HCT116 (cell line): ENCODE measurements around the gene CNTNAP2. TPM values are rescaled to one million over a fixed set of nuclear protein-coding genes. Genes with fewer than 3 reads are reported as not detected.

Experiments used
- ATAC-seq: fragments of 200-7000 bp; cut with Tn5 transposase; 2 replicates; pipeline ENCODE4 v1.9.1; 2020; ENCODE audit warnings: mild to moderate bottlenecking, moderate library complexity
- BruUV-seq: library from RNA; stranded (reverse); fragments of 400-500 nt; replicated peaks from 2 replicates; lab custom pipeline; 2021; lab: Mats Ljungman, UMichigan
- CTCF ChIA-PET: fragments of 300-600 bp; sonication (Branson Sonifier 250); formaldehyde crosslinking; loops from one replicate; lab custom pipeline; 2021; ENCODE audit warnings: antibody characterized with exemption; lab: Charles Lee
- POLR2A ChIA-PET: fragments of 300-600, 350-600 bp; sonication (Branson Sonifier 250); formaldehyde crosslinking; loops from one replicate; lab custom pipeline; 2021; ENCODE audit warnings: antibody characterized with exemption; lab: Charles Lee
- RAD21 ChIA-PET, 2 experiments: fragments of 300-600 bp; sonication (Branson Sonifier 250); formaldehyde crosslinking; loops; one replicate each; lab custom pipeline; 2023; ENCODE audit warnings: low total read pairs in 2 of 2; ENCODE audit not compliant: uncharacterized antibody in 2 of 2, unreplicated experiment in 2 of 2, low non-redundant PET in 1 of 2; lab: Charles Lee
- DNase-seq: peaks from one replicate; pipeline ENCODE4 v3.0.0-alpha.2; 2010; ENCODE audit warnings: low read depth, low spot score
- H2AFZ ChIP-seq: fragments of 200-600 bp; shearing (Covaris generic), sonication (generic); 2 replicates; pipeline ENCODE4 v1.6.1; 2017; ENCODE audit warnings: low read depth, mixed run types, mixed read lengths, antibody characterized with exemption, low read length; ENCODE audit not compliant: poor library complexity, severe bottlenecking
- H3K27ac ChIP-seq: 2 replicates; pipeline ENCODE4 v1.5.1; 2012; ENCODE audit warnings: low read depth, low read length
- H3K27me3 ChIP-seq: fragments of 200-600 bp; sonication (generic); 2 replicates; pipeline ENCODE4 v1.6.1; 2016; ENCODE audit warnings: mixed run types, low read length, mixed read lengths; ENCODE audit not compliant: insufficient read depth
- H3K36me3 ChIP-seq, 2 experiments: fragments of 200-500 bp in 1 of 2; fragments of 200-600 bp in 1 of 2; sonication (Bioruptor generic) in 1 of 2; sonication (generic) in 1 of 2; 2 replicates each; pipeline versions ENCODE4 v1.5.1 to v1.6.1; 2014 to 2016; ENCODE audit warnings: low read length in 2 of 2, inconsistent platforms in 1 of 2, mixed read lengths in 1 of 2, mixed run types in 1 of 2; ENCODE audit not compliant: insufficient read depth in 2 of 2, control insufficient read depth in 1 of 2
- H3K4me1 ChIP-seq, 2 experiments: fragments of 200-600 bp in 1 of 2; sonication (generic) in 1 of 2; 2 replicates each; pipeline versions ENCODE4 v1.5.1 to v1.6.1; 2012 to 2017; ENCODE audit warnings: low read length in 2 of 2, inconsistent platforms in 1 of 2, mild to moderate bottlenecking in 1 of 2, mixed read lengths in 1 of 2, mixed run types in 1 of 2, moderate library complexity in 1 of 2; ENCODE audit not compliant: insufficient read depth in 2 of 2, control insufficient read depth in 1 of 2
- H3K4me2 ChIP-seq: fragments of 200-600 bp; sonication (generic); 2 replicates; pipeline ENCODE4 v1.6.1; 2017; ENCODE audit warnings: mixed run types, low read length, mixed read lengths
- H3K4me3 ChIP-seq, 2 experiments: fragments of 200-600 bp in 1 of 2; sonication (generic) in 1 of 2; replicated peaks in 1 of 2; 2 replicates each; pipeline ENCODE4 v1.5.1; 2011 to 2016; ENCODE audit warnings: low read length in 2 of 2, control low read depth in 1 of 2, low read depth in 1 of 2, mild to moderate bottlenecking in 1 of 2, mixed read lengths in 1 of 2, mixed run types in 1 of 2
- H3K79me2 ChIP-seq: fragments of 200-600 bp; sonication (generic); 2 replicates; pipeline ENCODE4 v1.6.1; 2017; ENCODE audit warnings: mild to moderate bottlenecking, mixed run types, low read length, moderate library complexity, mixed read lengths; ENCODE audit not compliant: insufficient read depth
- H3K9ac ChIP-seq: fragments of 200-600 bp; sonication (generic); 2 replicates; pipeline ENCODE4 v1.6.1; 2016; ENCODE audit warnings: low read length, mixed read lengths
- H3K9me2 ChIP-seq: fragments of 200-600 bp; sonication (generic), shearing (Covaris generic); 2 replicates; pipeline ENCODE4 v1.6.1; 2017; ENCODE audit warnings: mixed run types, mild to moderate bottlenecking, moderate library complexity; ENCODE audit not compliant: insufficient read depth
- H3K9me3 ChIP-seq, 2 experiments: fragments of 200-500 bp in 1 of 2; fragments of 200-600 bp in 1 of 2; sonication (Bioruptor generic) in 1 of 2; sonication (generic) in 1 of 2; 2 replicates each; pipeline ENCODE4 v1.6.1; 2014 to 2017; ENCODE audit warnings: low read length in 2 of 2, mixed read lengths in 2 of 2, inconsistent platforms in 1 of 2, low read depth in 1 of 2, mild to moderate bottlenecking in 1 of 2, mixed run types in 1 of 2, moderate library complexity in 1 of 2; ENCODE audit not compliant: control insufficient read depth in 1 of 2, insufficient read depth in 1 of 2
- H4K20me1 ChIP-seq: fragments of 200-600 bp; sonication (generic), shearing (Covaris generic); 2 replicates; pipeline ENCODE4 v1.6.1; 2017; ENCODE audit warnings: mixed run types, mild to moderate bottlenecking, moderate library complexity; ENCODE audit not compliant: insufficient read depth
- ATF3 ChIP-seq: IDR thresholded peaks from 2 replicates; pipeline ENCODE4 v1.6.1; 2012
- CBX3 ChIP-seq: IDR thresholded peaks from 2 replicates; pipeline ENCODE4 v1.6.1; 2012; ENCODE audit warnings: low read depth
- ELF1 ChIP-seq: IDR thresholded peaks from 2 replicates; pipeline ENCODE4 v1.6.1; 2012; ENCODE audit warnings: low read depth, borderline replicate concordance
- EZH2 ChIP-seq: fragments of 200-600 bp; sonication (generic); IDR thresholded peaks from 2 replicates; pipeline ENCODE4 v1.6.1; 2017; ENCODE audit warnings: antibody characterized with exemption, mixed run types
- EZH2phosphoT487 ChIP-seq: fragments of 200-600 bp; IDR thresholded peaks from 2 replicates; pipeline ENCODE4 v1.6.1; 2018; ENCODE audit warnings: antibody characterized with exemption, borderline replicate concordance
- JUND ChIP-seq: IDR thresholded peaks from 2 replicates; pipeline ENCODE4 v1.6.1; 2012
- POLR2AphosphoS5 ChIP-seq: IDR thresholded peaks from 2 replicates; pipeline ENCODE4 v1.6.1; 2011; ENCODE audit warnings: mild to moderate bottlenecking, low read depth, low read length, moderate library complexity
- RAD21 ChIP-seq: IDR thresholded peaks from 2 replicates; pipeline ENCODE4 v1.6.1; 2012; ENCODE audit warnings: low read depth, mild to moderate bottlenecking
- TCF7L2 ChIP-seq: IDR thresholded peaks from 2 replicates; pipeline ENCODE4 v1.7.0; 2011; ENCODE audit warnings: borderline replicate concordance, inconsistent platforms; ENCODE audit not compliant: insufficient read depth, insufficient read length; ENCODE audit errors: extremely low read depth
- intact Hi-C: fragments of 100-400 bp; cut with micrococcal nuclease; formaldehyde crosslinking; loops from 2 replicates; pipeline ENCODE4 v1.10.0; 2022
- total RNA-seq: library from RNA; stranded (reverse); gene quantifications from one replicate; pipeline ENCODE4 v1.2.1, GENCODE V29; 2021; ENCODE audit not compliant: unreplicated experiment
- TF ChIP-seq, protein P1 (sequence below), 3 experiments: fragments of 200-600 bp in 1 of 3; sonication (generic) in 1 of 3; IDR thresholded peaks in 2 of 3; conservative IDR thresholded peaks in 1 of 3; 2 replicates each; pipeline ENCODE4 v1.5.1; 2012 to 2017; ENCODE audit warnings: low read depth in 2 of 3, low read length in 2 of 3, antibody characterized with exemption in 1 of 3, borderline replicate concordance in 1 of 3, control low read depth in 1 of 3, mild to moderate bottlenecking in 1 of 3, mixed read lengths in 1 of 3, mixed run types in 1 of 3, moderate library complexity in 1 of 3; ENCODE audit not compliant: insufficient read depth in 1 of 3
- TF ChIP-seq, protein P2 (sequence below): IDR thresholded peaks from 2 replicates; pipeline ENCODE4 v1.6.1; 2012

The CNTNAP2 gene
- total RNA-seq, 1 experiment from 2014 or later = 0.37 TPM

- POLR2A ChIA-PET = no interaction called here
- Histone ChIP-seq H2AFZ (peak overlapping the region; percentile 14), H3K27me3 (no peaks in the 10 kb centered on the region), H3K36me3 (no peaks in the 10 kb centered on the region), H4K20me1 (no peaks in the 10 kb centered on the region), H3K4me3 (no peak overlapping the region), H3K4me1 (peaks cover 0 to 6% of the 10 kb centered on the region in 2 experiments; a peak in 1 of 4 replicates), H3K9ac (no peak overlapping the region), H3K27ac (no peak overlapping the region), H3K9me3 (no peaks in the 10 kb centered on the region), H3K9me2 (no peaks in the 10 kb centered on the region), H3K79me2 (no peaks in the 10 kb centered on the region), H3K4me2 (peak overlapping the region; percentile 31)
- peak; percentile 31 for DNase-seq
- intact Hi-C loops = no loop called here
- CTCF ChIA-PET = interaction anchor here (1.0 to 1.5 kb wide), 7 partner anchors 21 to 704 kb away, joined by 3 to 5 read pairs (median 4); no protein-coding TSS in a partner anchor
- no TSS peak for BruUV-seq
- ATAC-seq = peak; percentile 90
- RAD21 ChIA-PET = no interaction called here
- peak; percentile 71 for TF ChIP-seq RAD21
- no peak for TF ChIP-seq JUND
- TF ChIP-seq, protein P1, sequence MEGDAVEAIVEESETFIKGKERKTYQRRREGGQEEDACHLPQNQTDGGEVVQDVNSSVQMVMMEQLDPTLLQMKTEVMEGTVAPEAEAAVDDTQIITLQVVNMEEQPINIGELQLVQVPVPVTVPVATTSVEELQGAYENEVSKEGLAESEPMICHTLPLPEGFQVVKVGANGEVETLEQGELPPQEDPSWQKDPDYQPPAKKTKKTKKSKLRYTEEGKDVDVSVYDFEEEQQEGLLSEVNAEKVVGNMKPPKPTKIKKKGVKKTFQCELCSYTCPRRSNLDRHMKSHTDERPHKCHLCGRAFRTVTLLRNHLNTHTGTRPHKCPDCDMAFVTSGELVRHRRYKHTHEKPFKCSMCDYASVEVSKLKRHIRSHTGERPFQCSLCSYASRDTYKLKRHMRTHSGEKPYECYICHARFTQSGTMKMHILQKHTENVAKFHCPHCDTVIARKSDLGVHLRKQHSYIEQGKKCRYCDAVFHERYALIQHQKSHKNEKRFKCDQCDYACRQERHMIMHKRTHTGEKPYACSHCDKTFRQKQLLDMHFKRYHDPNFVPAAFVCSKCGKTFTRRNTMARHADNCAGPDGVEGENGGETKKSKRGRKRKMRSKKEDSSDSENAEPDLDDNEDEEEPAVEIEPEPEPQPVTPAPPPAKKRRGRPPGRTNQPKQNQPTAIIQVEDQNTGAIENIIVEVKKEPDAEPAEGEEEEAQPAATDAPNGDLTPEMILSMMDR (IDR thresholded peaks at IDR 0.05 in 2 of 3, conservative IDR thresholded peaks at IDR 0.05 in 1 of 3; ENCODE audit: borderline replicate concordance in 1 of 3, insufficient read depth in 1 of 3, low read depth in 2 of 3, low read length in 2 of 3) = peak; percentile 57 to 97 (median 90)
- TF ChIP-seq ELF1 = no peak
Measured at GRCh38 chr7:148262721-148263229, 2146.2 kb downstream of the CNTNAP2 start.

- H3K9me3 ChIP-seq = no peaks in the 10 kb centered on the region
- DNase-seq (peak; percentile 24), ATAC-seq (peak; percentile 64)
- H4K20me1 ChIP-seq = no peaks in the 10 kb centered on the region
- no peak overlapping the region for H3K4me3 ChIP-seq
- no TSS peak for BruUV-seq
- H3K27ac ChIP-seq = no peak overlapping the region
- RAD21 ChIA-PET = interaction anchor here in 1 of 2 experiments (1.0 kb wide), 2 partner anchors 216 to 221 kb away, joined by 4 to 9 read pairs; no protein-coding TSS in a partner anchor
- H3K4me2 ChIP-seq = no peak overlapping the region
- H3K79me2 ChIP-seq = no peaks in the 10 kb centered on the region
- H3K27me3 ChIP-seq = no peaks in the 10 kb centered on the region
- H2AFZ ChIP-seq = no peak overlapping the region
- peak; percentile 79 for TF ChIP-seq RAD21
- no peak for TF ChIP-seq CBX3
- TF ChIP-seq, protein P1 (IDR thresholded peaks at IDR 0.05 in 2 of 3, conservative IDR thresholded peaks at IDR 0.05 in 1 of 3; ENCODE audit: borderline replicate concordance in 1 of 3, insufficient read depth in 1 of 3, low read depth in 2 of 3, low read length in 2 of 3) = peak; percentile 48 to 78 (median 70); a peak in 5 of 6 replicates
- TF ChIP-seq TCF7L2 = no peak
- no peak for TF ChIP-seq POLR2AphosphoS5
- TF ChIP-seq EZH2phosphoT487 = no peak
- TF ChIP-seq, protein P2, sequence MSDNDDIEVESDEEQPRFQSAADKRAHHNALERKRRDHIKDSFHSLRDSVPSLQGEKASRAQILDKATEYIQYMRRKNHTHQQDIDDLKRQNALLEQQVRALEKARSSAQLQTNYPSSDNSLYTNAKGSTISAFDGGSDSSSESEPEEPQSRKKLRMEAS = no peak
- no peak for TF ChIP-seq EZH2
- no peak for TF ChIP-seq JUND
- TF ChIP-seq ATF3 = no peak
- no peaks in the 10 kb centered on the region for H3K9me2 ChIP-seq
- no peaks in the 10 kb centered on the region for H3K36me3 ChIP-seq
- POLR2A ChIA-PET = interaction anchor here (0.7 to 1.1 kb wide), 2 partner anchors 221 to 699 kb away, joined by 3 read pairs; no protein-coding TSS in a partner anchor
- CTCF ChIA-PET = interaction anchor here (0.8 to 3.3 kb wide), 10 partner anchors 10 to 742 kb away, joined by 4 to 21 read pairs (median 7); no protein-coding TSS in a partner anchor
- H3K9ac ChIP-seq = no peak overlapping the region
- intact Hi-C loops = loop anchor here (1.0 to 2.0 kb wide), 2 partner anchors 264 to 701 kb away; no protein-coding TSS in a partner anchor
- H3K4me1 ChIP-seq = peaks cover 0 to 6% of the 10 kb centered on the region in 2 experiments; a peak in 1 of 4 replicates
Measured at GRCh38 chr7:148264933-148265557, 2148.4 kb downstream of the CNTNAP2 start.
